Left renal pelvis (tissue), 4 donors: ENCODE measurements around the gene L3MBTL1. TPM values are rescaled to one million over a fixed set of nuclear protein-coding genes. Genes with fewer than 3 reads are reported as not detected.
"Not testable (repeated sequence)": the region's sequence is repeated elsewhere in the genome, so short reads cannot be mapped to it uniquely, and the experiment has no call there.

ENCODE experiments used
- DNase-seq, 4 donors: peaks; one replicate each; pipeline ENCODE4 v3.0.0-alpha.2; 2013; ENCODE audit warnings: low read depth in 4 of 4, low spot score in 3 of 4
- polyA plus RNA-seq, 4 donors: library from polyadenylated mRNA; unstranded; fragments of 120-200 nt; gene quantifications; one replicate each; pipeline ENCODE4 v1.2.1, GENCODE V29; 2013; ENCODE audit not compliant: insufficient read length in 4 of 4

The L3MBTL1 gene
- polyA plus RNA-seq, 4 donors: 9.6 to 28.9 (median 13.7) TPM

- no peak for DNase-seq
Observed at GRCh38 chr20:43584448-43585136, 77.1 kb downstream of the L3MBTL1 start.

- no peak for DNase-seq
Observed at GRCh38 chr20:43586641-43587040, 79.1 kb downstream of the L3MBTL1 start.

GRCh38 chr20:43588526-43588925, 81.0 kb downstream of the L3MBTL1 start:
- not testable (repeated sequence) for DNase-seq

- DNase-seq: peak in 1 of 4 donors; percentile 14
Observed at GRCh38 chr20:43590036-43590391, 82.5 kb downstream of the L3MBTL1 start.

GRCh38 chr20:43590392-43591303, 83.2 kb downstream of the L3MBTL1 start, which contains the start of gene IFT52:
Gene IFT52 (plus strand): TSS chr20:43590937. CDS start chr20:43594699, 3,762 bp downstream.
- DNase-seq: peak; percentile 85 to 92 (median 87)

Other genes with a start within 250 kb of the L3MBTL1 start
- 100 to 1,000 TPM; 228 to 421 (median 328) TPM for gene SRSF6, start 49.8 kb upstream of the L3MBTL1 start, polyA plus RNA-seq
- gene SGK2, start 51.3 kb downstream of the L3MBTL1 start, polyA plus RNA-seq: 10 to 100 TPM in 3 of 4 donors, 1 to 10 TPM in 1; 3.4 to 77.4 (median 36.4) TPM
- 10 to 100 TPM; 70.4 to 86.1 (median 73.5) TPM for gene IFT52, start 83.2 kb downstream of the L3MBTL1 start, polyA plus RNA-seq
- 10 to 100 TPM; 19.2 to 27.5 (median 25.1) TPM for gene MYBL2, start 159.4 kb downstream of the L3MBTL1 start, polyA plus RNA-seq
- not detected for gene GTSF1L, start 219.3 kb downstream of the L3MBTL1 start, polyA plus RNA-seq